ENCODE measurements around the gene FBXO46.
"Not testable (repeated sequence)": the region's sequence is repeated elsewhere in the genome, so short reads cannot be mapped to it uniquely, and the experiment has no call there.

Gene FBXO46

GRCh38 chr19:45693106-45693788 is 37.4 kb downstream of the FBXO46 start:
- Histone ChIP-seq H3K27me3 (ENCODE audit: low read depth, low read length) (no peaks in the 10 kb centered on the region), H3K9me3 (ENCODE audit: control insufficient read depth in 1 of 2, low read length in 2 of 2) (no peaks in the 10 kb centered on the region), H3K4me1 (ENCODE audit: control insufficient read depth in 1 of 2, insufficient read depth in 2 of 2, low read length in 2 of 2) (peaks cover 0 to 8% of the 10 kb centered on the region in 2 donors), H3K36me3 (ENCODE audit: control insufficient read depth in 1 of 2, insufficient read depth in 2 of 2, low read length in 2 of 2) (peaks cover 2 to 22% of the 10 kb centered on the region in 2 donors), H3K4me3 (ENCODE audit: low read depth in 1 of 2, low read length in 2 of 2) (peak overlapping the region; percentile 83 to 89), H3K27ac (ENCODE audit: low read length) (peak overlapping the region; percentile 91)

- H3K27me3 ChIP-seq (ENCODE audit: low read depth, low read length): no peaks in the 10 kb centered on the region
- peak within 1 kb of the TSS; percentile 91 for H3K27ac ChIP-seq (ENCODE audit: low read length)
- no peaks in the 10 kb centered on the region for H3K9me3 ChIP-seq (ENCODE audit: control insufficient read depth in 1 of 2, low read length in 2 of 2)
- H3K36me3 ChIP-seq (ENCODE audit: control insufficient read depth in 1 of 2, insufficient read depth in 2 of 2, low read length in 2 of 2): peaks cover 10 to 30% of the 10 kb centered on the region in 2 donors
- peak within 1 kb of the TSS; percentile 83 to 89 for H3K4me3 ChIP-seq (ENCODE audit: low read depth in 1 of 2, low read length in 2 of 2)
- H3K4me1 ChIP-seq (ENCODE audit: control insufficient read depth in 1 of 2, insufficient read depth in 2 of 2, low read length in 2 of 2): peaks cover 0 to 8% of the 10 kb centered on the region in 2 donors
Observed at GRCh38 chr19:45692187-45693105, 38.2 kb downstream of the FBXO46 start, which contains the start of gene QPCTL. TSS of gene QPCTL (plus strand) at chr19:45692666. CDS start at chr19:45692704, 38 bp downstream.

- Histone ChIP-seq H3K27ac (ENCODE audit: low read length) (peak within 1 kb of the TSS; percentile 91), H3K27me3 (ENCODE audit: low read depth, low read length) (no peaks in the 10 kb centered on the region), H3K36me3 (ENCODE audit: control insufficient read depth in 1 of 2, insufficient read depth in 2 of 2, low read length in 2 of 2) (peaks cover 16 to 35% of the 10 kb centered on the region in 2 donors), H3K4me3 (ENCODE audit: low read depth in 1 of 2, low read length in 2 of 2) (peak within 1 kb of the TSS; percentile 83 to 89), H3K4me1 (ENCODE audit: control insufficient read depth in 1 of 2, insufficient read depth in 2 of 2, low read length in 2 of 2) (peaks cover 0 to 8% of the 10 kb centered on the region in 2 donors), H3K9me3 (ENCODE audit: control insufficient read depth in 1 of 2, low read length in 2 of 2) (no peaks in the 10 kb centered on the region)
Observed at GRCh38 chr19:45691516-45692186, 39.0 kb downstream of the FBXO46 start, which contains the start of gene SNRPD2. TSS of gene SNRPD2 (minus strand) at chr19:45691953. CDS start at chr19:45691888, 65 bp downstream.

GRCh38 chr19:45687599-45687998 is 43.1 kb downstream of the FBXO46 start:
- Histone ChIP-seq H3K27me3 (ENCODE audit: low read depth, low read length) (no peaks in the 10 kb centered on the region), H3K36me3 (ENCODE audit: control insufficient read depth in 1 of 2, insufficient read depth in 2 of 2, low read length in 2 of 2) (peaks cover 19 to 44% of the 10 kb centered on the region in 2 donors), H3K4me3 (ENCODE audit: low read depth in 1 of 2, low read length in 2 of 2) (no peak overlapping the region), H3K27ac (ENCODE audit: low read length) (no peak overlapping the region), H3K4me1 (ENCODE audit: control insufficient read depth in 1 of 2, insufficient read depth in 2 of 2, low read length in 2 of 2) (peaks cover 0 to 8% of the 10 kb centered on the region in 2 donors), H3K9me3 (ENCODE audit: control insufficient read depth in 1 of 2, low read length in 2 of 2) (no peaks in the 10 kb centered on the region)

- Histone ChIP-seq H3K4me1 (ENCODE audit: control insufficient read depth in 1 of 2, insufficient read depth in 2 of 2, low read length in 2 of 2) (peaks cover 0 to 11% of the 10 kb centered on the region in 2 donors), H3K36me3 (ENCODE audit: control insufficient read depth in 1 of 2, insufficient read depth in 2 of 2, low read length in 2 of 2) (peaks cover 19 to 43% of the 10 kb centered on the region in 2 donors)
- H3K9me3 ChIP-seq (ENCODE audit: control insufficient read depth in 1 of 2, low read length in 2 of 2); H3K27ac ChIP-seq (ENCODE audit: low read length); H3K4me3 ChIP-seq (ENCODE audit: low read depth in 1 of 2, low read length in 2 of 2); H3K27me3 ChIP-seq (ENCODE audit: low read depth, low read length): not testable (repeated sequence)
Observed at GRCh38 chr19:45685045-45685444, 45.7 kb downstream of the FBXO46 start.

- Histone ChIP-seq H3K9me3 (ENCODE audit: control insufficient read depth in 1 of 2, low read length in 2 of 2) (no peaks in the 10 kb centered on the region), H3K36me3 (ENCODE audit: control insufficient read depth in 1 of 2, insufficient read depth in 2 of 2, low read length in 2 of 2) (peaks cover 14 to 36% of the 10 kb centered on the region in 2 donors), H3K4me3 (ENCODE audit: low read depth in 1 of 2, low read length in 2 of 2) (no peak overlapping the region), H3K4me1 (ENCODE audit: control insufficient read depth in 1 of 2, insufficient read depth in 2 of 2, low read length in 2 of 2) (peaks cover 0 to 11% of the 10 kb centered on the region in 2 donors), H3K27me3 (ENCODE audit: low read depth, low read length) (peaks cover 8% of the 10 kb centered on the region), H3K27ac (ENCODE audit: low read length) (no peak overlapping the region)
Observed at GRCh38 chr19:45682908-45683307, 47.8 kb downstream of the FBXO46 start.

GRCh38 chr19:45682117-45682516 is 48.6 kb downstream of the FBXO46 start:
- peaks cover 0 to 14% of the 10 kb centered on the region in 2 donors for H3K4me1 ChIP-seq (ENCODE audit: control insufficient read depth in 1 of 2, insufficient read depth in 2 of 2, low read length in 2 of 2)
- peaks cover 14% of the 10 kb centered on the region for H3K27me3 ChIP-seq (ENCODE audit: low read depth, low read length)
- no peak overlapping the region for H3K4me3 ChIP-seq (ENCODE audit: low read depth in 1 of 2, low read length in 2 of 2)
- H3K9me3 ChIP-seq (ENCODE audit: control insufficient read depth in 1 of 2, low read length in 2 of 2): no peaks in the 10 kb centered on the region
- no peak overlapping the region for H3K27ac ChIP-seq (ENCODE audit: low read length)
- peaks cover 6 to 28% of the 10 kb centered on the region in 2 donors for H3K36me3 ChIP-seq (ENCODE audit: control insufficient read depth in 1 of 2, insufficient read depth in 2 of 2, low read length in 2 of 2)

GRCh38 chr19:45681391-45682015 is 49.2 kb downstream of the FBXO46 start:
- H3K4me3 ChIP-seq (ENCODE audit: low read depth in 1 of 2, low read length in 2 of 2): peak overlapping the region; percentile 9 to 66
- H3K27ac ChIP-seq (ENCODE audit: low read length): no peak overlapping the region
- H3K27me3 ChIP-seq (ENCODE audit: low read depth, low read length): peaks cover 14% of the 10 kb centered on the region
- peaks cover 0 to 19% of the 10 kb centered on the region in 2 donors for H3K4me1 ChIP-seq (ENCODE audit: control insufficient read depth in 1 of 2, insufficient read depth in 2 of 2, low read length in 2 of 2)
- H3K9me3 ChIP-seq (ENCODE audit: control insufficient read depth in 1 of 2, low read length in 2 of 2): no peaks in the 10 kb centered on the region
- H3K36me3 ChIP-seq (ENCODE audit: control insufficient read depth in 1 of 2, insufficient read depth in 2 of 2, low read length in 2 of 2): peaks cover 3 to 26% of the 10 kb centered on the region in 2 donors

- Histone ChIP-seq H3K27me3 (ENCODE audit: low read depth, low read length) (peaks cover 14% of the 10 kb centered on the region), H3K36me3 (ENCODE audit: control insufficient read depth in 1 of 2, insufficient read depth in 2 of 2, low read length in 2 of 2) (no peaks in the 10 kb centered on the region), H3K4me3 (ENCODE audit: low read depth in 1 of 2, low read length in 2 of 2) (no peak overlapping the region), H3K27ac (ENCODE audit: low read length) (no peak overlapping the region), H3K4me1 (ENCODE audit: control insufficient read depth in 1 of 2, insufficient read depth in 2 of 2, low read length in 2 of 2) (peaks cover 0 to 19% of the 10 kb centered on the region in 2 donors), H3K9me3 (ENCODE audit: control insufficient read depth in 1 of 2, low read length in 2 of 2) (no peaks in the 10 kb centered on the region)
Observed at GRCh38 chr19:45677351-45678230, 53.1 kb downstream of the FBXO46 start.

- Histone ChIP-seq H3K27ac (ENCODE audit: low read length) (no peak overlapping the region), H3K36me3 (ENCODE audit: control insufficient read depth in 1 of 2, insufficient read depth in 2 of 2, low read length in 2 of 2) (no peaks in the 10 kb centered on the region), H3K27me3 (ENCODE audit: low read depth, low read length) (peaks cover 14% of the 10 kb centered on the region), H3K9me3 (ENCODE audit: control insufficient read depth in 1 of 2, low read length in 2 of 2) (no peaks in the 10 kb centered on the region), H3K4me3 (ENCODE audit: low read depth in 1 of 2, low read length in 2 of 2) (no peak overlapping the region), H3K4me1 (ENCODE audit: control insufficient read depth in 1 of 2, insufficient read depth in 2 of 2, low read length in 2 of 2) (peaks cover 0 to 18% of the 10 kb centered on the region in 2 donors)
Observed at GRCh38 chr19:45676851-45677263, 53.8 kb downstream of the FBXO46 start.
